Measurements from ENCODE around the gene FLNC.

Gene FLNC

GRCh38 chr7:128886391-128887168 lies 56.4 kb downstream of the FLNC start:
- Histone ChIP-seq H4K20me1 (ENCODE audit: low read depth, low read length) (no peaks in the 10 kb centered on the region), H3K36me3 (ENCODE audit: low read length) (no peaks in the 10 kb centered on the region), H3K4me3 (ENCODE audit: insufficient read depth, low read length, poor library complexity, severe bottlenecking) (no peak overlapping the region), H3K4me2 (ENCODE audit: low read depth, low read length, poor library complexity, severe bottlenecking) (no peak overlapping the region), H3K27ac (ENCODE audit: low read depth, low read length) (no peak overlapping the region), H3K27me3 (ENCODE audit: low read length) (no peaks in the 10 kb centered on the region), H3K9me2 (replicated peaks; ENCODE audit: insufficient read depth, low read length) (no peaks in the 10 kb centered on the region), H3K79me2 (ENCODE audit: insufficient read depth, low read length) (no peaks in the 10 kb centered on the region), H3K9me3 (ENCODE audit: insufficient read depth, low read length) (peaks cover 5% of the 10 kb centered on the region; the same call in 1 of the 2 replicates), H3F3A (ENCODE audit: insufficient read depth) (0 out of 2 replicates have a peak, but pooled peaks cover 7% of the 10 kb centered on the region), H3K9ac (ENCODE audit: low read length) (no peak overlapping the region), H2AFZ (ENCODE audit: low read depth, low read length, severe bottlenecking) (no peak overlapping the region)
- TF ChIP-seq, protein P1, sequence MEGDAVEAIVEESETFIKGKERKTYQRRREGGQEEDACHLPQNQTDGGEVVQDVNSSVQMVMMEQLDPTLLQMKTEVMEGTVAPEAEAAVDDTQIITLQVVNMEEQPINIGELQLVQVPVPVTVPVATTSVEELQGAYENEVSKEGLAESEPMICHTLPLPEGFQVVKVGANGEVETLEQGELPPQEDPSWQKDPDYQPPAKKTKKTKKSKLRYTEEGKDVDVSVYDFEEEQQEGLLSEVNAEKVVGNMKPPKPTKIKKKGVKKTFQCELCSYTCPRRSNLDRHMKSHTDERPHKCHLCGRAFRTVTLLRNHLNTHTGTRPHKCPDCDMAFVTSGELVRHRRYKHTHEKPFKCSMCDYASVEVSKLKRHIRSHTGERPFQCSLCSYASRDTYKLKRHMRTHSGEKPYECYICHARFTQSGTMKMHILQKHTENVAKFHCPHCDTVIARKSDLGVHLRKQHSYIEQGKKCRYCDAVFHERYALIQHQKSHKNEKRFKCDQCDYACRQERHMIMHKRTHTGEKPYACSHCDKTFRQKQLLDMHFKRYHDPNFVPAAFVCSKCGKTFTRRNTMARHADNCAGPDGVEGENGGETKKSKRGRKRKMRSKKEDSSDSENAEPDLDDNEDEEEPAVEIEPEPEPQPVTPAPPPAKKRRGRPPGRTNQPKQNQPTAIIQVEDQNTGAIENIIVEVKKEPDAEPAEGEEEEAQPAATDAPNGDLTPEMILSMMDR (IDR thresholded peaks at IDR 0.05; ENCODE audit: insufficient read depth, low read length, poor library complexity, severe bottlenecking), result no peak
- TF ChIP-seq EZH2phosphoT487 (conservative IDR thresholded peaks at IDR 0.05; ENCODE audit: low read length), result no peak

DNA sequence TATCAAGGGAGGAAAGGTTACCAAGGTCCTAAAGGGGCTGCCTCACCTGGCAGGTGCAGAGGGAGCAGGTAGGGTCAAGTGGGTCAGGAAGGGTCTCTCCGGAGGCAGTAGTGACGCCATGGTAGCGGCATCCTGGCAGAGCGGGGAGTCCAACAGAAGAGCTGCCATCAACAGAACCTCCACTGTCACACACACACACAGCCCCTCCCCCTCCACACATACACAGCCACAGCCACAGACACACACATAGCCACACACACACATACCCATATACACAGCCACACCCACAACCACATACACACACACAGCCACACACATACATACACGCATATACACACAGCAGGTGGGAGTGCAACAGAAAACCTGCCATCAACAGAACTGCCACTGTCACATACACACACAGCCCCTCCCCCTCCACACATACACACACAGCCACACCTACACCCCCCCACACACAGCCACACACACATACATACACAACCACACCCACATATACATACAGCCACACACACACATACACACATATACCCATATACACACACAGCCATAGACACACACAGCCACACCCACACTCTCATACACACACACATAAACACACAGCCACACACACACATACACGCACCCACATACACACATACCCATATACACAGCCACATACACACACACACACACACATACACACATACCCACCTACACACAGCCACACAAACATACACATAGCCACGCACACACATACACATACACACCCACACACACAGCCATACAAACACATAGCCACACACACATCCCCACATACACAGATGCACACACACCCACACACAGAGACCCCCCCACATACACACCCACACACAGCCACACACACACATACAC lies 57.2 kb downstream of the FLNC start:
- Histone ChIP-seq H3K27ac (ENCODE audit: low read depth, low read length) (no peak overlapping the region), H3F3A (ENCODE audit: insufficient read depth) (0 out of 2 replicates have a peak, but pooled peaks cover 7% of the 10 kb centered on the region), H3K9me2 (replicated peaks; ENCODE audit: insufficient read depth, low read length) (no peaks in the 10 kb centered on the region), H3K79me2 (ENCODE audit: insufficient read depth, low read length) (no peaks in the 10 kb centered on the region), H2AFZ (ENCODE audit: low read depth, low read length, severe bottlenecking) (no peak overlapping the region), H3K36me3 (ENCODE audit: low read length) (no peaks in the 10 kb centered on the region), H3K27me3 (ENCODE audit: low read length) (no peaks in the 10 kb centered on the region), H3K4me2 (ENCODE audit: low read depth, low read length, poor library complexity, severe bottlenecking) (no peak overlapping the region), H3K9me3 (ENCODE audit: insufficient read depth, low read length) (peaks cover 5% of the 10 kb centered on the region; the same call in 1 of the 2 replicates), H4K20me1 (ENCODE audit: low read depth, low read length) (no peaks in the 10 kb centered on the region), H3K4me3 (ENCODE audit: insufficient read depth, low read length, poor library complexity, severe bottlenecking) (no peak overlapping the region), H3K9ac (ENCODE audit: low read length) (no peak overlapping the region)
- TF ChIP-seq EZH2phosphoT487 (conservative IDR thresholded peaks at IDR 0.05; ENCODE audit: low read length), result no peak
- TF ChIP-seq, protein P1 (IDR thresholded peaks at IDR 0.05; ENCODE audit: insufficient read depth, low read length, poor library complexity, severe bottlenecking), result no peak

GRCh38 chr7:128888039-128888755 lies 58.0 kb downstream of the FLNC start:
- H3K9me3 ChIP-seq (ENCODE audit: insufficient read depth, low read length), result peaks cover 5% of the 10 kb centered on the region; the same call in 1 of the 2 replicates
- no peaks in the 10 kb centered on the region for H3K9me2 ChIP-seq (replicated peaks; ENCODE audit: insufficient read depth, low read length)
- no peak overlapping the region for H3K4me2 ChIP-seq (ENCODE audit: low read depth, low read length, poor library complexity, severe bottlenecking)
- H2AFZ ChIP-seq (ENCODE audit: low read depth, low read length, severe bottlenecking), result no peak overlapping the region
- H3K27me3 ChIP-seq (ENCODE audit: low read length), result no peaks in the 10 kb centered on the region
- no peaks in the 10 kb centered on the region for H3K79me2 ChIP-seq (ENCODE audit: insufficient read depth, low read length)
- no peak overlapping the region for H3K4me3 ChIP-seq (ENCODE audit: insufficient read depth, low read length, poor library complexity, severe bottlenecking)
- no peaks in the 10 kb centered on the region for H3K36me3 ChIP-seq (ENCODE audit: low read length)
- no peak overlapping the region for H3K9ac ChIP-seq (ENCODE audit: low read length)
- H4K20me1 ChIP-seq (ENCODE audit: low read depth, low read length), result no peaks in the 10 kb centered on the region
- H3K27ac ChIP-seq (ENCODE audit: low read depth, low read length), result no peak overlapping the region
- H3F3A ChIP-seq (ENCODE audit: insufficient read depth), result 0 out of 2 replicates have a peak, but pooled peaks cover 7% of the 10 kb centered on the region
- TF ChIP-seq, protein P1 (IDR thresholded peaks at IDR 0.05; ENCODE audit: insufficient read depth, low read length, poor library complexity, severe bottlenecking), result no peak
- TF ChIP-seq EZH2phosphoT487 (conservative IDR thresholded peaks at IDR 0.05; ENCODE audit: low read length), result no peak

Measured in SU-DHL-6 (cell line).